ENCODE measurements around the gene SERPINA3.
"Not testable (repeated sequence)": the region's sequence is repeated elsewhere in the genome, so short reads cannot be mapped to it uniquely, and the experiment has no call there.

Gene SERPINA3

GRCh38 chr14:94612174-94612573, at the start of gene SERPINA3:
SERPINA3 (plus strand) TSS chr14:94612391; CDS start chr14:94614442, 2,051 bp downstream.
- no peak for DNase-seq

DNA sequence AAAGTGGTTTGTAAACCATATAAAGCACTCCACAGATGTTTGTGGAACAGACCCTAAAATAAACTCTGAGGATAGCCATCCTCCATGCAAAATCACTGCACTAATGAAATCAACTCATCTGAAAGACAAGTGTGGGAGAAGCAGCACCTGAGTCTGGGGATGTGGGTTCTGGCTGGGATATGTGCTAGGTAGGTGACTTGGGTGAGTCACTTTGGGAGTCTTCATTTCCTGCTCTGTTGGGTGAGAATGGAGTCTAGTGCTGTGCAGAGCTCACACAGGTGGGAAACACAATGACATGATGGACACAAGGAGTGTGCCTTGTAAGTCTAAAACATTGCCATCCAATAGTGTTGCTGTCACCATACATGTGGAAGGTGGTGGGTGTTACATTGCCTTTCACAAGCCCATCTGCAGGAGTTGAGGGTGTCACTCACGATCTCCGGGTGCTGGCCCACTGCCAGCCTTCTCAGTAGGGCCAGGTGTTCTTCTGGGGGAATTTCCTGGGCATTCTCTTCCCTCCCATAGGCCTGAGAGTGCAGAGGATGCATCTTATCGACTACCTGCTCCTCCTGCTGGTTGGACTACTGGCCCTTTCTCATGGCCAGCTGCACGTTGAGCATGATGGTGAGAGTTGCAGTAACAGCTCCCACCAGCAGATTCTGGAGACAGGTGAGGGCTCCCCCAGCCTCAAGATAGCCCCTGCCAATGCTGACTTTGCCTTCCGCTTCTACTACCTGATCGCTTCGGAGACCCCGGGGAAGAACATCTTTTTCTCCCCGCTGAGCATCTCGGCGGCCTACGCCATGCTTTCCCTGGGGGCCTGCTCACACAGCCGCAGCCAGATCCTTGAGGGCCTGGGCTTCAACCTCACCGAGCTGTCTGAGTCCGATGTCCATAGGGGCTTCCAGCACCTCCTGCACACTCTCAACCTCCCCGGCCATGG, 49.0 kb upstream of the SERPINA3 start:
- DNase-seq, result no peak

GRCh38 chr14:94564381-94564780, 47.8 kb upstream of the SERPINA3 start:
- no peak for DNase-seq

GRCh38 chr14:94568186-94568585, 44.0 kb upstream of the SERPINA3 start:
- DNase-seq, result no peak

- DNase-seq, result no peak
These were observed 42.7 kb upstream of the SERPINA3 start for GRCh38 chr14:94569381-94570001.

- no peak for DNase-seq
These were observed 42.2 kb upstream of the SERPINA3 start for GRCh38 chr14:94570002-94570400.

DNA sequence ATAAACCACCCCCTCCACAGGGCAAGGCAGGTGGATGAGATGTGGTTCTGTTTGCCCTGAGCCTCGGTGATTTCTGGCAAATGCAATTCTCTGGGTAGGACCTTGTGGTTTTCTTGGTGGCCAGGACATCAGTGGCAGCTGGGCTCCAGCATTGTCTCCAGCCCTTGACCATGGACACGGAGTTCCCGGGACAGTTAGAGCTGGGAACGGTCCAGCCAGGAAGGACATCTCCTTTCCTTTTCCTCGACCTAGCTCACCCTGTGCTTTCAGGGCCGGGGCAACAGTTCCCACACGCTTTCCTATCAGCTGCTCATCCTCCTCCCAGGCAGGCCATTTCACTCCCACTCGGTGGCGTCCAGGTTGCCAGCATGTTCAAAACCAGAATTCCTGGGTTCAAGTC, 41.8 kb upstream of the SERPINA3 start:
- no peak for DNase-seq

DNA sequence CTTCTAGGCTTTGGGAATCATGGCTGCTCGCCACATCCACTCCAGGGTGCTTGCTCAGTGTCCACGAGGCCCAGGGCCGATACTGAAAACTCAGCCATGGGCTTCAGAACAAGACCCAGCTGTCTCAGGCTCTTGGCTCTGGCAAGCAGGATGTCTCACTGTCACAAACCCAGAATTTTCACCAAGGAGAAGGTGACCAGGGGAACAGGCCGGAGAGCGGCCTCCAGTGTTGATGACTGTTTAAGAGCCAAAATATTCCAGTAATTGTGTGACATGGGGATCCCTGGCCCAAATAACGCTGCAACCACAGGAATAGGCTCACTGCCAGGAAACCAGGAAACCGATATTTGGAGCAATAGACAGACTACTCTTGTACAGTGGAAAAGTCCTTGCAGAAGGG, 40.8 kb upstream of the SERPINA3 start:
- DNase-seq, result no peak

DNA sequence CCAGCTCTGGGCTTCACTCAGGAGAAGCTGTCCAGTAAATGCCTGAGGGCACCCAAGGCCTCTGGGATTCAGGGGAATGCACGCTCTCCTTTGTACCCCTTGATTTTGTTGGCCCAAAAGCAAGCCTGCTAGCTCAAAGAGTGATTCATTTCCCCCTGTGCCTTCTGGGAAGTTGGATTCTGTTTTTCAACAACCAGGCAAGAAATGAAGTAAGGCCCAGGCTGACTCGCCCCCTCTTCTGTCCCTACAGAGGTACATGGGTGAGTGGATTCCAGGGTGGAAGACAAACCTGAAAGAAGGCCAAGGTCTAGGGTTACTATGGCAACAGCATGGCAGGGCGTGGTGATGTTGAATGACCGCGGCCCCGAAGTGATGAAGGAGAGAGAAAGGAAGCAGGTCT, 40.2 kb upstream of the SERPINA3 start:
- DNase-seq, result no peak

- no peak for DNase-seq
These were observed 39.4 kb upstream of the SERPINA3 start for GRCh38 chr14:94572637-94573303.

DNA sequence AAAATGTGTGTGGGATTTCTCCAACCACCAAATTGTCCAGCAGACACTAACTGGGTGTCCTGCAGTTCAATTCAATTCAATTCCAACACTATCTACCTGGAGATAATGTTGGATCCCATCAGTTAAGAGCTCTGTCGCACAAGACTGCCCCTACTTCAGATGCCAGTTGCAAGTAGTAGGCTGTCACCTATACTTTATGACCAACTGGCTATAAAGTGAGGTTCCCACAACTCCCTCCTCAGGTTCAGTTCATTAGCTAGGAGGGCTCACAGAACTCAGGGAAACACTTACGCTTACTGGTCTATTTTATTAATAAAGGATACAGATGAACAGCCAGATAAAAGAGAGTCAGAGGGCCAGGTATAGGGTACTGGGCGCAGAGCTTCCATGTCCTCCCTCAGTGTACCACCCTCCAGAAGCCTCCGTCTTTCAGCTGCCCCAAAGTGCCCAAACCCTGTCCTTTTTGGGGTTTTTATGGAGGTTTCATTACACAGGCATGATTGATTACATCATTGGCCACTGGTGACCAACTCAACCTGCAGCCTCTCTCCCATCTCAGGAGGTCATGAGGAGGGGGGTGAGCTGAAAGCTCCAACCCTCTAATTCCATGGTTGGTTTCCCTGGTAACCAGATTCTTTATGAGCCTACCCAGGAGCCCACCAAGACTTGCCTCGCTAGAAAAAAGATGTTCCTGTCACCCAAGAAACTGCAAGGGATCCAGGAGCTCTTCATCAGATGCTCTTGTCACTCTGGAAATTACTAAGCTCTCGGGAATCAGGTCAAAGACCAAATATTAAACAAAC, 38.5 kb upstream of the SERPINA3 start:
- no peak for DNase-seq

- no peak for DNase-seq
These were observed 37.9 kb upstream of the SERPINA3 start for GRCh38 chr14:94574336-94574735.

DNA sequence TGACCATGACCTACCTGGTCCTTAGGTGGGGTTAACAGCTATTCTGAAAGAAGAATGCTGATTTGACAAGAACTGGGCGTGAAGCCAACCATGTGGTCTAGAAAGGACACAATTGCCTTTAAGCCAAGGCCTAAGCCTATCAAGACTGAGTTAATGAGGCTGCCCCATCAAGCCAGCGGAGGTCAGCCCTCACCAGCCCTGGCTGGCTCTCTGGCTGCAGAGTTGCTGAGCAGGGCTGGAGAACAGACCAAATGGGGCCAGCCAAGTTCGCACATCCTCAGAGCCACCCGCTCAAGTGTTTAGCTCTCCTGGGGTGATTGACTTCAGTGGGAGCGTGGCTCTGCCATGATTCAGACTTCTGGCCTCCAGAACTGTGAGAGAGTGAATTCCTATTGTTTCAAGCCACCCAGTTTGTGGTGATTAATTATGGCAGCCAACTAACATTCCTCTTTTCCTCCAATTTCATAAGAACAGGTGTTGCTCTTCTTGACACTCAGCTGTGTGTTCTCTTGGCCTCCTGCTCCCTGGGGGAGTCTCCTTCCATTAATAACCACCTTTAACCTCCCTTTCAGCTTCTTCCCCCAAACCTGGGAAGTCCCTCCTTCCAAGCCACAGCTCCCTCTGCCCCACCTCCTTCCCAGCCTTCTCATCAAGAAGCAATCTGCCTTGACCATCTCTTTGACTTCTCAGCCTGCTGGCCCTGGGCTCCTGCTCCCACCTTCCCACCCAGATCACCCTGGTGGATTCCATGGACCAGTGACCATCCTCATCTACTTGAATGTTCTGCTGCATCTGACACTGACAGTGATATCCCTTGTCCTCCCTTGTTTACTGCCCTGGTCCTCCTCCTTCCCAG, 36.2 kb upstream of the SERPINA3 start:
- no peak for DNase-seq

GRCh38 chr14:94577472-94577871, 34.7 kb upstream of the SERPINA3 start:
- DNase-seq, result not testable (repeated sequence)

- DNase-seq, result no peak
These were observed 33.5 kb upstream of the SERPINA3 start for GRCh38 chr14:94578712-94579111.

GRCh38 chr14:94581127-94581999, 30.8 kb upstream of the SERPINA3 start, which contains the start of gene SERPINA5:
SERPINA5 (plus strand) TSS chr14:94581426; CDS start chr14:94587363, 5,937 bp downstream.
- DNase-seq, result no peak

- no peak for DNase-seq
These were observed 29.9 kb upstream of the SERPINA3 start for GRCh38 chr14:94582199-94582750.

- DNase-seq, result no peak
These were observed 29.3 kb upstream of the SERPINA3 start for GRCh38 chr14:94582851-94583250.

GRCh38 chr14:94583557-94583956, 28.6 kb upstream of the SERPINA3 start:
- DNase-seq, result no peak

- no peak for DNase-seq
These were observed 27.5 kb upstream of the SERPINA3 start for GRCh38 chr14:94584591-94585280.
